K562 (cell line): ENCODE results near the gene USP5. TPM values are rescaled to one million over a fixed set of nuclear protein-coding genes. Genes with fewer than 3 reads are reported as not detected.
A peak's percentile ranks its signal among the peaks of the same experiment; 100 is the strongest.

ENCODE experiments used
- ARID3B ChIP-seq: fragments of 250-450 bp; sonication (Bioruptor Pico); IDR thresholded peaks from 2 replicates; pipeline ENCODE4 v1.4.0; 2020; ENCODE audit warnings: borderline replicate concordance
- FIP1L1 ChIP-seq: fragments of 200-400 bp; formaldehyde crosslinking; IDR thresholded peaks from 2 replicates; pipeline ENCODE4 v1.6.1; 2018; ENCODE audit warnings: mild to moderate bottlenecking, low read depth, low read length; ENCODE audit not compliant: poor library complexity, severe bottlenecking
- HNRNPLL ChIP-seq: fragments of 200-400 bp; formaldehyde crosslinking; IDR thresholded peaks from 2 replicates; pipeline ENCODE4 v1.6.1; 2017; ENCODE audit warnings: low read length, low read depth, mild to moderate bottlenecking; ENCODE audit not compliant: poor library complexity, severe bottlenecking
- NFXL1 ChIP-seq: fragments of 450-650 bp; formaldehyde crosslinking; IDR thresholded peaks from 2 replicates; pipeline ENCODE4 v1.4.0; 2021; ENCODE audit warnings: mild to moderate bottlenecking
- PHB2 ChIP-seq: fragments of 450-650 bp; IDR thresholded peaks from 2 replicates; pipeline ENCODE4 v1.6.1; 2017; ENCODE audit warnings: low read depth
- POLR2AphosphoS2 ChIP-seq: IDR thresholded peaks from 2 replicates; pipeline ENCODE4 v1.6.1; 2012; ENCODE audit warnings: low read length, improper control_type of control experiment
- RERE ChIP-seq: sonication (generic); formaldehyde crosslinking; IDR thresholded peaks from 2 replicates; pipeline ENCODE4 v1.8.0; 2023; ENCODE audit warnings: missing genetic modification reagents, mild to moderate bottlenecking, borderline replicate concordance
- SMARCB1 ChIP-seq: IDR thresholded peaks from 2 replicates; pipeline ENCODE4 v1.6.1; 2011; ENCODE audit warnings: improper control_type of control experiment, low read depth; ENCODE audit not compliant: insufficient read length
- TAF7 ChIP-seq: fragments of 450-650 bp; IDR thresholded peaks from 2 replicates; pipeline ENCODE4 v1.6.1; 2016; ENCODE audit warnings: missing genetic modification characterization, missing compliant biosample characterization
- TCF15 ChIP-seq: fragments of 250-450 bp; sonication (Bioruptor Pico); IDR thresholded peaks from 2 replicates; pipeline ENCODE4 v1.8.0; 2022; ENCODE audit warnings: moderate library complexity, mild to moderate bottlenecking, inconsistent platforms
- THRB ChIP-seq: fragments of 450-650 bp; formaldehyde crosslinking; conservative IDR thresholded peaks from 2 replicates; pipeline ENCODE4 v1.4.0; 2022; ENCODE audit warnings: mild to moderate bottlenecking, missing genetic modification characterization
- TOE1 ChIP-seq, 2 experiments: fragments of 450-650 bp in 1 of 2; sonication (generic) in 1 of 2; formaldehyde crosslinking in 1 of 2; IDR thresholded peaks; 2 replicates each; pipeline versions ENCODE4 v1.7.1 to v1.8.0; 2016 to 2022; ENCODE audit warnings: borderline replicate concordance in 2 of 2, mild to moderate bottlenecking in 2 of 2, antibody characterized with exemption in 1 of 2, inconsistent platforms in 1 of 2, low read depth in 1 of 2, missing genetic modification reagents in 1 of 2, moderate library complexity in 1 of 2
- USF2 ChIP-seq: sonication (generic); formaldehyde crosslinking; IDR thresholded peaks from 2 replicates; pipeline ENCODE4 v1.5.0; 2020; ENCODE audit warnings: missing genetic modification reagents
- polyA plus RNA-seq, 8 experiments: library from polyadenylated mRNA; depleted of rRNA in 4 of 8; stranded (reverse) in 5 of 8; unstranded in 3 of 8; fragments of >200 nt; fragmentation: Nextera tagmentation in 2 of 8; fragmentation: Illumina TruSeq in 1 of 8; extraction: Ambion mirVana in 2 of 8; extraction: Trizol in 1 of 8; gene quantifications; 2 replicates each; pipeline versions ENCODE4 v1.2.1 to v1.2.3, GENCODE V29; 2011 to 2014; ENCODE audit warnings: inconsistent platforms in 1 of 8, missing spikeins in 1 of 8
- total RNA-seq, 7 experiments: library from RNA; depleted of rRNA in 6 of 7; stranded (reverse); fragments of >200 nt in 6 of 7; fragmentation: Illumina TruSeq in 2 of 7; extraction: Trizol in 2 of 7; gene quantifications; 2 replicates each; pipeline versions ENCODE4 v1.2.1 to v1.2.3, GENCODE V29; 2011 to 2021; ENCODE audit warnings: low replicate concordance in 1 of 7
- TF ChIP-seq, protein P1 (sequence below): conservative IDR thresholded peaks from 2 replicates; pipeline ENCODE4 v1.6.1; 2011; ENCODE audit warnings: low read depth, mild to moderate bottlenecking, low read length; ENCODE audit not compliant: control insufficient read depth

USP5 gene
- total and polyA plus RNA-seq, 9 of the 15 experiments (the other 6 are each of a cell fraction or from before 2014, with no cell fraction given): 1.4 to 107 (median 48.6) TPM

GRCh38 chr12:6867413-6868210, 15.7 kb downstream of the USP5 start, which contains the start of gene TPI1 (continued):
- no peak for TF ChIP-seq RERE (CRISPR knock-in tag)
- TF ChIP-seq TAF7 (tag): peak; percentile 71; the same call in 1 of the 2 replicates
- no peak for TF ChIP-seq SMARCB1
- peak; percentile 99 for TF ChIP-seq FIP1L1
- TF ChIP-seq USF2: no peak
- no peak for TF ChIP-seq PHB2
- no peak for TF ChIP-seq NFXL1
- TF ChIP-seq POLR2AphosphoS2: no peak
- TF ChIP-seq, protein P1, sequence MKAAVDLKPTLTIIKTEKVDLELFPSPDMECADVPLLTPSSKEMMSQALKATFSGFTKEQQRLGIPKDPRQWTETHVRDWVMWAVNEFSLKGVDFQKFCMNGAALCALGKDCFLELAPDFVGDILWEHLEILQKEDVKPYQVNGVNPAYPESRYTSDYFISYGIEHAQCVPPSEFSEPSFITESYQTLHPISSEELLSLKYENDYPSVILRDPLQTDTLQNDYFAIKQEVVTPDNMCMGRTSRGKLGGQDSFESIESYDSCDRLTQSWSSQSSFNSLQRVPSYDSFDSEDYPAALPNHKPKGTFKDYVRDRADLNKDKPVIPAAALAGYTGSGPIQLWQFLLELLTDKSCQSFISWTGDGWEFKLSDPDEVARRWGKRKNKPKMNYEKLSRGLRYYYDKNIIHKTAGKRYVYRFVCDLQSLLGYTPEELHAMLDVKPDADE: 0 out of 2 replicates have a peak, but pooled peaks have one; percentile 31
- no peak for TF ChIP-seq TCF15 (CRISPR knock-in tag)
- TF ChIP-seq TOE1 (IDR thresholded peaks at IDR 0.05; ENCODE audit: borderline replicate concordance): no peak
- no peak for TF ChIP-seq TOE1 (CRISPR knock-in tag; IDR thresholded peaks at IDR 0.05; ENCODE audit: borderline replicate concordance, low read depth)
- TF ChIP-seq THRB (CRISPR knock-in tag): no peak
- TF ChIP-seq HNRNPLL: peak; percentile 49
- no peak for TF ChIP-seq ARID3B
